ENCODE results near the gene NEDD9. TPM values are rescaled to one million over a fixed set of nuclear protein-coding genes. Genes with fewer than 3 reads are reported as not detected.
A peak's percentile ranks its signal among the peaks of the same experiment; 100 is the strongest.

The NEDD9 gene
- total RNA-seq, 5 donors from 2014 or later (not counting 1 experiment from before 2014, with no cell fraction given), result 30.8 to 55.3 (median 33.7) TPM

- Mint-ChIP-seq H3K9me3 (peaks cover 0 to 4% (median 0%) of the 10 kb centered on the region in 3 donors), H3K27ac (no peak overlapping the region), H3K4me1 (peaks cover 23 to 36% (median 24%) of the 10 kb centered on the region in 3 donors), H3K27me3 (no peaks in the 10 kb centered on the region), H3K36me3 (peaks cover 56% of the 10 kb centered on the region), H3K4me3 (no peak overlapping the region)
- CTCF ChIA-PET, result no interaction called here
- H3K27me3 ChIP-seq (replicated peaks in 1 of 2; ENCODE audit: control insufficient read depth in 2 of 2, extremely low read depth in 1 of 2, insufficient read depth in 2 of 2, low read length in 1 of 2), result no peaks in the 10 kb centered on the region
- no peak for DNase-seq
- peaks cover 9 to 28% of the 10 kb centered on the region in 2 experiments for H3K4me1 ChIP-seq (ENCODE audit: control insufficient read depth in 1 of 2, extremely low read depth in 1 of 2, insufficient read depth in 2 of 2, low read length in 2 of 2)
- no peak overlapping the region for H3K4me3 ChIP-seq (ENCODE audit: control insufficient read depth in 1 of 2, extremely low read depth in 1 of 2, low read length in 1 of 2)
- no peak overlapping the region for H3K27ac ChIP-seq (ENCODE audit: low read length)
- WGBS (ENCODE audit: insufficient coverage), result no CpG with 5 or more reads among the region's 1 CpG
- no peak for ATAC-seq (replicated peaks in 1 of 4)
- H3K9me3 ChIP-seq, result no peaks in the 10 kb centered on the region
- POLR2A ChIA-PET, result interaction anchor here in 1 of 2 donors (0.7 kb wide), 1 partner anchor 559 kb away, joined by 5 read pairs; the partner anchor contains the start of gene PAK1IP1
- H3K36me3 ChIP-seq (ENCODE audit: control insufficient read depth in 2 of 2, extremely low read depth in 1 of 2, insufficient read depth in 1 of 2, low read length in 1 of 2), result peaks cover 3 to 30% of the 10 kb centered on the region in 2 donors
Observed at GRCh38 chr6:11253594-11253993, 21.1 kb upstream of the NEDD9 start.

- Mint-ChIP-seq H3K36me3 (peaks cover 70% of the 10 kb centered on the region), H3K9me3 (peaks cover 0 to 4% (median 0%) of the 10 kb centered on the region in 3 donors), H3K4me3 (no peak overlapping the region), H3K4me1 (peaks cover 6 to 23% (median 18%) of the 10 kb centered on the region in 3 donors), H3K27me3 (no peaks in the 10 kb centered on the region), H3K27ac (no peak overlapping the region)
- H3K36me3 ChIP-seq (ENCODE audit: control insufficient read depth in 2 of 2, extremely low read depth in 1 of 2, insufficient read depth in 1 of 2, low read length in 1 of 2), result peaks cover 9 to 30% of the 10 kb centered on the region in 2 donors
- no peak overlapping the region for H3K27ac ChIP-seq (ENCODE audit: low read length)
- peaks cover 0 to 11% of the 10 kb centered on the region in 2 experiments for H3K4me1 ChIP-seq (ENCODE audit: control insufficient read depth in 1 of 2, extremely low read depth in 1 of 2, insufficient read depth in 2 of 2, low read length in 2 of 2)
- no peak overlapping the region for H3K4me3 ChIP-seq (ENCODE audit: control insufficient read depth in 1 of 2, extremely low read depth in 1 of 2, low read length in 1 of 2)
- no peaks in the 10 kb centered on the region for H3K27me3 ChIP-seq (replicated peaks in 1 of 2; ENCODE audit: control insufficient read depth in 2 of 2, extremely low read depth in 1 of 2, insufficient read depth in 2 of 2, low read length in 1 of 2)
- POLR2A ChIA-PET, result interaction anchor here in 1 of 2 donors (0.8 kb wide), 1 partner anchor 132 kb away, joined by 3 read pairs; no protein-coding TSS in a partner anchor
- CTCF ChIA-PET, result no interaction called here
- no peaks in the 10 kb centered on the region for H3K9me3 ChIP-seq
- ATAC-seq (replicated peaks in 1 of 4) (no peak), DNase-seq (no peak)
- WGBS (ENCODE audit: insufficient coverage), result 100% methylated on average over 5 of the region's 7 CpGs
Observed at GRCh38 chr6:11251553-11252360, 19.3 kb upstream of the NEDD9 start.

GRCh38 chr6:11250108-11250507 is 17.6 kb upstream of the NEDD9 start:
- ChIA-PET POLR2A (no interaction called here), CTCF (no interaction called here)
- peaks cover 0 to 4% (median 0%) of the 10 kb centered on the region in 3 donors for H3K9me3 Mint-ChIP-seq
- Histone ChIP-seq H3K27ac (ENCODE audit: low read length) (no peak overlapping the region), H3K9me3 (no peaks in the 10 kb centered on the region), H3K27me3 (replicated peaks in 1 of 2; ENCODE audit: control insufficient read depth in 2 of 2, extremely low read depth in 1 of 2, insufficient read depth in 2 of 2, low read length in 1 of 2) (no peaks in the 10 kb centered on the region), H3K36me3 (ENCODE audit: control insufficient read depth in 2 of 2, extremely low read depth in 1 of 2, insufficient read depth in 1 of 2, low read length in 1 of 2) (peaks cover 9 to 30% of the 10 kb centered on the region in 2 donors), H3K4me3 (ENCODE audit: control insufficient read depth in 1 of 2, extremely low read depth in 1 of 2, low read length in 1 of 2) (no peak overlapping the region), H3K4me1 (ENCODE audit: control insufficient read depth in 1 of 2, extremely low read depth in 1 of 2, insufficient read depth in 2 of 2, low read length in 2 of 2) (no peaks in the 10 kb centered on the region)
- H3K27ac Mint-ChIP-seq, result no peak overlapping the region
- peaks cover under 1 to 15% (median 12%) of the 10 kb centered on the region in 3 donors for H3K4me1 Mint-ChIP-seq
- ATAC-seq (replicated peaks in 1 of 4) (no peak), DNase-seq (no peak)
- peaks cover 68% of the 10 kb centered on the region for H3K36me3 Mint-ChIP-seq
- no peak overlapping the region for H3K4me3 Mint-ChIP-seq
- H3K27me3 Mint-ChIP-seq, result no peaks in the 10 kb centered on the region
- WGBS (ENCODE audit: insufficient coverage), result no CpG with 5 or more reads among the region's 1 CpG

GRCh38 chr6:11248974-11249761 is 16.7 kb upstream of the NEDD9 start:
- no peaks in the 10 kb centered on the region for H3K27me3 Mint-ChIP-seq
- H3K4me3 Mint-ChIP-seq, result peak overlapping the region in 1 of 3 donors; percentile 4
- no CpG with 5 or more reads among the region's 3 CpGs for WGBS (ENCODE audit: insufficient coverage)
- no peak overlapping the region for H3K4me3 ChIP-seq (ENCODE audit: control insufficient read depth in 1 of 2, extremely low read depth in 1 of 2, low read length in 1 of 2)
- H3K4me1 Mint-ChIP-seq, result peaks cover 0 to 17% (median 5%) of the 10 kb centered on the region in 3 donors
- peaks cover 9 to 30% of the 10 kb centered on the region in 2 donors for H3K36me3 ChIP-seq (ENCODE audit: control insufficient read depth in 2 of 2, extremely low read depth in 1 of 2, insufficient read depth in 1 of 2, low read length in 1 of 2)
- DNase-seq, result no peak
- no peak for ATAC-seq (replicated peaks in 1 of 4)
- H3K4me1 ChIP-seq (ENCODE audit: control insufficient read depth in 1 of 2, extremely low read depth in 1 of 2, insufficient read depth in 2 of 2, low read length in 2 of 2), result no peaks in the 10 kb centered on the region
- no peak overlapping the region for H3K27ac ChIP-seq (ENCODE audit: low read length)
- ChIA-PET POLR2A (no interaction called here), CTCF (no interaction called here)
- no peaks in the 10 kb centered on the region for H3K27me3 ChIP-seq (replicated peaks in 1 of 2; ENCODE audit: control insufficient read depth in 2 of 2, extremely low read depth in 1 of 2, insufficient read depth in 2 of 2, low read length in 1 of 2)
- H3K9me3 Mint-ChIP-seq, result peaks cover 0 to 4% (median 0%) of the 10 kb centered on the region in 3 donors
- peaks cover 71% of the 10 kb centered on the region for H3K36me3 Mint-ChIP-seq
- no peak overlapping the region for H3K27ac Mint-ChIP-seq
- H3K9me3 ChIP-seq, result no peaks in the 10 kb centered on the region

GRCh38 chr6:11246722-11247121 is 14.3 kb upstream of the NEDD9 start:
- Histone ChIP-seq H3K27ac (ENCODE audit: low read length) (no peak overlapping the region), H3K27me3 (replicated peaks in 1 of 2; ENCODE audit: control insufficient read depth in 2 of 2, extremely low read depth in 1 of 2, insufficient read depth in 2 of 2, low read length in 1 of 2) (no peaks in the 10 kb centered on the region), H3K4me3 (ENCODE audit: control insufficient read depth in 1 of 2, extremely low read depth in 1 of 2, low read length in 1 of 2) (no peak overlapping the region), H3K36me3 (ENCODE audit: control insufficient read depth in 2 of 2, extremely low read depth in 1 of 2, insufficient read depth in 1 of 2, low read length in 1 of 2) (peaks cover 12 to 26% of the 10 kb centered on the region in 2 donors), H3K4me1 (ENCODE audit: control insufficient read depth in 1 of 2, extremely low read depth in 1 of 2, insufficient read depth in 2 of 2, low read length in 2 of 2) (no peaks in the 10 kb centered on the region), H3K9me3 (no peaks in the 10 kb centered on the region)
- ChIA-PET POLR2A (interaction anchor here in 1 of 2 donors (0.6 kb wide), 1 partner anchor 14 kb away, joined by 5 read pairs; no protein-coding TSS in a partner anchor), CTCF (no interaction called here)
- H3K36me3 Mint-ChIP-seq, result peaks cover 73% of the 10 kb centered on the region
- no peak for DNase-seq
- H3K27me3 Mint-ChIP-seq, result no peaks in the 10 kb centered on the region
- H3K4me3 Mint-ChIP-seq, result no peak overlapping the region
- no peak overlapping the region for H3K27ac Mint-ChIP-seq
- 100% methylated on average over 2 of the region's 6 CpGs for WGBS (ENCODE audit: insufficient coverage)
- H3K9me3 Mint-ChIP-seq, result peaks cover 0 to 4% (median 0%) of the 10 kb centered on the region in 3 donors
- peaks cover 0 to 18% (median 8%) of the 10 kb centered on the region in 3 donors for H3K4me1 Mint-ChIP-seq
- no peak for ATAC-seq (replicated peaks in 1 of 4)
